ENCODE measurements around the gene TMEM178B.

TMEM178B gene

GRCh38 chr7:141386881-141387280 is 313.0 kb downstream of the TMEM178B start:
- Histone ChIP-seq H3K9ac (no peak overlapping the region), H3K27me3 (ENCODE audit: insufficient read depth, low read depth) (no peaks in the 10 kb centered on the region), H2AFZ (ENCODE audit: low read depth) (no peak overlapping the region), H4K20me1 (ENCODE audit: insufficient read depth) (no peaks in the 10 kb centered on the region), H3K27ac (no peak overlapping the region), H3K36me3 (ENCODE audit: insufficient read depth) (no peaks in the 10 kb centered on the region), H3K4me2 (no peak overlapping the region), H3K79me2 (ENCODE audit: insufficient read depth, low read depth) (no peaks in the 10 kb centered on the region), H3K4me1 (ENCODE audit: low read depth, poor library complexity, severe bottlenecking) (peaks cover 20% of the 10 kb centered on the region), H3K4me3 (IDR thresholded peaks at IDR 0.05; ENCODE audit: insufficient read depth, low read depth, low read length) (no peak overlapping the region)
- TF ChIP-seq CTCF (conservative IDR thresholded peaks at IDR 0.05; ENCODE audit: low read depth, low read length): no peak

DNA sequence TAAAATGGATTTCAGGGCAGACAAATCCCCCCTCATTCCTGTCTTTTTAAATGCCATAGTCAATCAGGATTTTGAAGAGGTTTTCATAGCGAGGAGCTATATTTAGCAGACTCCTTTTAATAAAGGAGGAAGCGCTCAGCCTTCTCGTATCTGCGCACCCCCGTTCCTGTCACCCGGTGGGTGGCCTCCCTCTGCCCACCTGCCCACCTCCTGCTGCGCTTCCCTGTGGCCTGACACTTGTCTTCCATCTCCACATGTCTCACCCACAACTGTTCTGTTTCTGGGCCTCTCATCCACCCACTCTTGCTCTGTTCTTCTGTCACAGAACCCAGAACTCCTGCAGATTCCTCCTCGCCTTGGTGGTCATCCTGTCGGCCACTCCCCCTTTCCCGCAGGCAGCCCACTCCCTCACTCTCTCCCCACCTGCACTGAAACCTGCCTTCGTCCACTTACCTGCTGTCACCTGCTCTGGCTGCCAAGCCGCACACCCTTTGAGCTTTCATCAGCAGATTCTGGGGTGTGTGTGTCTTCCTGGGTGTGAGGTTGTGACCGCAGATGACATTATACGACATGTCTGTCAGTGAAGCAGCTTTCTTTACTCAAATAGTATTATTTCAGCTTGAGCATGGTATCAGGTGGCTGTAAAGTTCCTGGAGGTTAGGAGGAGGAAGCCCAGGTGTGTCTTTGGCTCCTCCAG is 313.8 kb downstream of the TMEM178B start:
- Histone ChIP-seq H3K4me1 (ENCODE audit: low read depth, poor library complexity, severe bottlenecking) (peaks cover 20% of the 10 kb centered on the region), H3K4me3 (IDR thresholded peaks at IDR 0.05; ENCODE audit: insufficient read depth, low read depth, low read length) (no peak overlapping the region), H3K36me3 (ENCODE audit: insufficient read depth) (no peaks in the 10 kb centered on the region), H4K20me1 (ENCODE audit: insufficient read depth) (no peaks in the 10 kb centered on the region), H3K9ac (no peak overlapping the region), H3K27me3 (ENCODE audit: insufficient read depth, low read depth) (no peaks in the 10 kb centered on the region), H3K79me2 (ENCODE audit: insufficient read depth, low read depth) (no peaks in the 10 kb centered on the region), H2AFZ (ENCODE audit: low read depth) (no peak overlapping the region), H3K27ac (no peak overlapping the region), H3K4me2 (no peak overlapping the region)
- no peak for TF ChIP-seq CTCF (conservative IDR thresholded peaks at IDR 0.05; ENCODE audit: low read depth, low read length)

GRCh38 chr7:141389140-141389796 is 315.4 kb downstream of the TMEM178B start:
- no peaks in the 10 kb centered on the region for H3K27me3 ChIP-seq (ENCODE audit: insufficient read depth, low read depth)
- no peak overlapping the region for H3K9ac ChIP-seq
- no peaks in the 10 kb centered on the region for H3K36me3 ChIP-seq (ENCODE audit: insufficient read depth)
- H3K79me2 ChIP-seq (ENCODE audit: insufficient read depth, low read depth): no peaks in the 10 kb centered on the region
- no peaks in the 10 kb centered on the region for H4K20me1 ChIP-seq (ENCODE audit: insufficient read depth)
- no peak overlapping the region for H3K27ac ChIP-seq
- H3K4me1 ChIP-seq (ENCODE audit: low read depth, poor library complexity, severe bottlenecking): peaks cover 20% of the 10 kb centered on the region
- H3K4me3 ChIP-seq (IDR thresholded peaks at IDR 0.05; ENCODE audit: insufficient read depth, low read depth, low read length): no peak overlapping the region
- H3K4me2 ChIP-seq: no peak overlapping the region
- no peak for TF ChIP-seq CTCF (conservative IDR thresholded peaks at IDR 0.05; ENCODE audit: low read depth, low read length)
- no peak overlapping the region for H2AFZ ChIP-seq (ENCODE audit: low read depth)

- H3K27me3 ChIP-seq (ENCODE audit: insufficient read depth, low read depth): no peaks in the 10 kb centered on the region
- H4K20me1 ChIP-seq (ENCODE audit: insufficient read depth): no peaks in the 10 kb centered on the region
- no peak for TF ChIP-seq CTCF (conservative IDR thresholded peaks at IDR 0.05; ENCODE audit: low read depth, low read length)
- H3K36me3 ChIP-seq (ENCODE audit: insufficient read depth): no peaks in the 10 kb centered on the region
- H3K4me1 ChIP-seq (ENCODE audit: low read depth, poor library complexity, severe bottlenecking): peaks cover 20% of the 10 kb centered on the region
- no peak overlapping the region for H3K4me2 ChIP-seq
- H2AFZ ChIP-seq (ENCODE audit: low read depth): no peak overlapping the region
- no peak overlapping the region for H3K9ac ChIP-seq
- no peaks in the 10 kb centered on the region for H3K79me2 ChIP-seq (ENCODE audit: insufficient read depth, low read depth)
- no peak overlapping the region for H3K4me3 ChIP-seq (IDR thresholded peaks at IDR 0.05; ENCODE audit: insufficient read depth, low read depth, low read length)
- H3K27ac ChIP-seq: no peak overlapping the region
Observed at GRCh38 chr7:141390339-141390738, 316.5 kb downstream of the TMEM178B start.
